ENCODE data around the gene RRP36. TPM values are rescaled to one million over a fixed set of nuclear protein-coding genes. Genes with fewer than 3 reads are reported as not detected.
"Not testable (repeated sequence)": the region's sequence is repeated elsewhere in the genome, so short reads cannot be mapped to it uniquely, and the experiment has no call there.

Gene RRP36
- total RNA-seq, 1 donor from 2014 or later: 40.7 TPM

- H3K9ac ChIP-seq (ENCODE audit: low read depth in 1 of 3, low read length in 3 of 3): peak overlapping the region in 1 of 3 donors; percentile 62
- H3K36me3 ChIP-seq (ENCODE audit: control insufficient read depth in 3 of 3, insufficient read depth in 3 of 3, low read length in 3 of 3): peaks cover 34 to 49% (median 46%) of the 10 kb centered on the region in 3 donors
- no peak overlapping the region for H3K4me3 ChIP-seq (ENCODE audit: low read length in 3 of 3)
- no peaks in the 10 kb centered on the region for H3K9me3 ChIP-seq (ENCODE audit: control insufficient read depth in 3 of 3, low read length in 3 of 3)
- H3K27ac ChIP-seq (ENCODE audit: low read depth, low read length): no peak overlapping the region
- H3K27me3 ChIP-seq (ENCODE audit: control insufficient read depth in 3 of 3, insufficient read depth in 3 of 3, low read length in 3 of 3): no peaks in the 10 kb centered on the region
- peaks cover 32 to 33% (median 33%) of the 10 kb centered on the region in 3 donors for H3K4me1 ChIP-seq (ENCODE audit: control insufficient read depth in 3 of 3, insufficient read depth in 3 of 3, low read length in 3 of 3)
Measured at GRCh38 chr6:43033496-43034189, 12.2 kb downstream of the RRP36 start.

DNA sequence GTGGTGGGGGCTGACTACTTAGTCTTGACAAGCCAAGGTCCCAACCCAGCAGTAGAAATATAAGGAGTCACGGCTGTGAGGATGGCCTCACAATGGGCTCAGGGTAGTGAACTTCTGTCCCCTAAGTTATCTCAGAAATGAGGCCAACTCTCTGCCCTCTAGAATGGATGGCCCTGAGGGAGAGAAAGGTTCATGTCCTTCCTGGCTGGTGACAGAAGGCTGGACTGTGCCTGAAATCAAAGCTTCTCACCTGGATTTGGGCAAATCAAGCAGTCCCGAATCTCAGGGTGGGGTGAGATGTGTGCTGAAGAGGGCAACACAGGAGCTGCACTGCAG, 12.7 kb downstream of the RRP36 start:
- Histone ChIP-seq H3K27me3 (ENCODE audit: control insufficient read depth in 3 of 3, insufficient read depth in 3 of 3, low read length in 3 of 3) (no peaks in the 10 kb centered on the region), H3K4me1 (ENCODE audit: control insufficient read depth in 3 of 3, insufficient read depth in 3 of 3, low read length in 3 of 3) (peaks cover 33 to 37% (median 36%) of the 10 kb centered on the region in 3 donors), H3K27ac (ENCODE audit: low read depth, low read length) (no peak overlapping the region), H3K9ac (ENCODE audit: low read depth in 1 of 3, low read length in 3 of 3) (peak overlapping the region in 1 of 3 donors; percentile 62), H3K9me3 (ENCODE audit: control insufficient read depth in 3 of 3, low read length in 3 of 3) (no peaks in the 10 kb centered on the region), H3K36me3 (ENCODE audit: control insufficient read depth in 3 of 3, insufficient read depth in 3 of 3, low read length in 3 of 3) (peaks cover 32 to 49% (median 44%) of the 10 kb centered on the region in 3 donors), H3K4me3 (ENCODE audit: low read length in 3 of 3) (no peak overlapping the region)

GRCh38 chr6:43035495-43036194, 14.2 kb downstream of the RRP36 start:
- no peaks in the 10 kb centered on the region for H3K9me3 ChIP-seq (ENCODE audit: control insufficient read depth in 3 of 3, low read length in 3 of 3)
- H3K27me3 ChIP-seq (ENCODE audit: control insufficient read depth in 3 of 3, insufficient read depth in 3 of 3, low read length in 3 of 3): no peaks in the 10 kb centered on the region
- peak overlapping the region; percentile 89 for H3K27ac ChIP-seq (ENCODE audit: low read depth, low read length)
- H3K9ac ChIP-seq (ENCODE audit: low read depth in 1 of 3, low read length in 3 of 3): peak overlapping the region; percentile 15 to 81 (median 62)
- peaks cover 30 to 40% (median 33%) of the 10 kb centered on the region in 3 donors for H3K4me1 ChIP-seq (ENCODE audit: control insufficient read depth in 3 of 3, insufficient read depth in 3 of 3, low read length in 3 of 3)
- H3K36me3 ChIP-seq (ENCODE audit: control insufficient read depth in 3 of 3, insufficient read depth in 3 of 3, low read length in 3 of 3): peaks cover 24 to 46% (median 43%) of the 10 kb centered on the region in 3 donors
- H3K4me3 ChIP-seq (ENCODE audit: low read length in 3 of 3): peak overlapping the region in 2 of 3 donors; percentile 41 to 52

DNA sequence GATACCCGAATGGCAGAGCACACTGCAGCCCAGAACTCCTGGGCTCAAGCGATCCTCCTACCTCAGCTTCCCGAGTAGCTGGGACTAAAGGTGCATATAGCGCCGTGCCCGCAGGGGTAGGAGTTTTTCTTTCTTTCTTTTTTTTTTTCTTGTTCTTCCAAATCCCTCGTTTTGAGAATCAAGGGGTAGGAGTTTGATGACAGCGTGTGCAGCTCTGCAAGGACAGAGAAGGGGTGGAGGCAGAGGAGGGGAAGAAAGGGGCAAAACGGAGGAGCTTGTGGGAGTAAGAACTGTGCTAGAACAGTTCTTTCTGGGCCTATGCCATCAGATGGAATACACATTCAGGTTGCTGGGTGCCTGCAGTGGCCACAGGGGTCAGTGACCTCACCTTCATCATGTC, 15.3 kb downstream of the RRP36 start:
- Histone ChIP-seq H3K9ac (ENCODE audit: low read depth in 1 of 3, low read length in 3 of 3) (peak overlapping the region in 1 of 3 donors; percentile 50), H3K4me3 (ENCODE audit: low read length in 3 of 3) (peak overlapping the region in 1 of 3 donors; percentile 13), H3K27me3 (ENCODE audit: control insufficient read depth in 3 of 3, insufficient read depth in 3 of 3, low read length in 3 of 3) (no peaks in the 10 kb centered on the region), H3K36me3 (ENCODE audit: control insufficient read depth in 3 of 3, insufficient read depth in 3 of 3, low read length in 3 of 3) (peaks cover 27 to 49% (median 47%) of the 10 kb centered on the region in 3 donors), H3K9me3 (ENCODE audit: control insufficient read depth in 3 of 3, low read length in 3 of 3) (no peaks in the 10 kb centered on the region), H3K4me1 (ENCODE audit: control insufficient read depth in 3 of 3, insufficient read depth in 3 of 3, low read length in 3 of 3) (peaks cover 30 to 40% (median 33%) of the 10 kb centered on the region in 3 donors), H3K27ac (ENCODE audit: low read depth, low read length) (peak overlapping the region; percentile 56)

- peak overlapping the region in 1 of 3 donors; percentile 50 for H3K9ac ChIP-seq (ENCODE audit: low read depth in 1 of 3, low read length in 3 of 3)
- no peaks in the 10 kb centered on the region for H3K27me3 ChIP-seq (ENCODE audit: control insufficient read depth in 3 of 3, insufficient read depth in 3 of 3, low read length in 3 of 3)
- no peaks in the 10 kb centered on the region for H3K9me3 ChIP-seq (ENCODE audit: control insufficient read depth in 3 of 3, low read length in 3 of 3)
- peaks cover 30 to 40% (median 33%) of the 10 kb centered on the region in 3 donors for H3K4me1 ChIP-seq (ENCODE audit: control insufficient read depth in 3 of 3, insufficient read depth in 3 of 3, low read length in 3 of 3)
- H3K27ac ChIP-seq (ENCODE audit: low read depth, low read length): peak overlapping the region; percentile 56
- peaks cover 27 to 48% (median 46%) of the 10 kb centered on the region in 3 donors for H3K36me3 ChIP-seq (ENCODE audit: control insufficient read depth in 3 of 3, insufficient read depth in 3 of 3, low read length in 3 of 3)
- no peak overlapping the region for H3K4me3 ChIP-seq (ENCODE audit: low read length in 3 of 3)
Measured at GRCh38 chr6:43037197-43037596, 15.8 kb downstream of the RRP36 start.

DNA sequence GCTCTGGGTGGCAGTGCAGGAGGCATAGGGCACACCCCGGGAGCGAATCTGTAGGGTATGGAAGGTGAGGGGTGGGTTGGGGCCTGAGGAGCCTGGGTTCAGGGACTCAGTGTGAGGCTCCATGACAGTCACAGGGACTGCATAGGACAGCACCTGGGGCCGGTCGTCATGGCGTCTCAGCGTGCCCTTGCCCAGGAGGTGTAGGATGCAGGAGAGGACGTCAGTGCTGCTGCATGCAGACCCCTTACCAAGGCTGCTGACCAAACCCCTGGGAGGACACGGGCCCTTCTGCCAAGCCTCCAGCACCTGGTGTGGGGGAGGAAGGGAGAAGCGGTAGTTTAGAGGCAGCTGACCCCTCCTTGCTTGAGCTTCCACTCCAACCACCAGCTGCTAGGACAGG, 16.3 kb downstream of the RRP36 start:
- H3K36me3 ChIP-seq (ENCODE audit: control insufficient read depth in 3 of 3, insufficient read depth in 3 of 3, low read length in 3 of 3): peaks cover 25 to 48% (median 46%) of the 10 kb centered on the region in 3 donors
- peak overlapping the region; percentile 56 for H3K27ac ChIP-seq (ENCODE audit: low read depth, low read length)

DNA sequence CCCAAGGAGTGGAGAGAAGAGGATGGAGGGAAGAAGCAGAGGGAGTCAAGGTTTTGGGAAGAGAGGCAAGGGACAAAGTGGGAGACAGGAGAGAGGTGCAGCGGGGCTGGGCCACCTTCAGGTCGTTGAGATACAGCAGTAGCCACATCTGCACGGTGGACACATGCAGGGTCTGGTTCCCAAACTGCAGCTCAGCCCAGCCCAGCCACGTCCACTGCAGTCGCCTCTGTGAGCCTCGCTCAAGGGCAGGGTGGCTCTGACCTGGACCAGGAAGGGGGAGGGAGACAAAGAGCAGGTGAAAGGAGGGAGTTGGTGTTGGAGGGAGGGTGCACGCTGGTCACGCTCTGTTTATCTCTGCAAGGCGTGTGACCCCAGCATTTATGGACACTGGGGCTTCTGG, 17.3 kb downstream of the RRP36 start:
- Histone ChIP-seq H3K4me1 (ENCODE audit: control insufficient read depth in 3 of 3, insufficient read depth in 3 of 3, low read length in 3 of 3) (peaks cover 30 to 40% (median 33%) of the 10 kb centered on the region in 3 donors), H3K36me3 (ENCODE audit: control insufficient read depth in 3 of 3, insufficient read depth in 3 of 3, low read length in 3 of 3) (peaks cover 30 to 54% (median 51%) of the 10 kb centered on the region in 3 donors), H3K9ac (ENCODE audit: low read depth in 1 of 3, low read length in 3 of 3) (no peak overlapping the region)

More for the DNA sequence above, 16.3 kb downstream of the RRP36 start:
- Histone ChIP-seq H3K9me3 (ENCODE audit: control insufficient read depth in 3 of 3, low read length in 3 of 3) (no peaks in the 10 kb centered on the region), H3K27me3 (ENCODE audit: control insufficient read depth in 3 of 3, insufficient read depth in 3 of 3, low read length in 3 of 3) (no peaks in the 10 kb centered on the region), H3K9ac (ENCODE audit: low read depth in 1 of 3, low read length in 3 of 3) (peak overlapping the region in 1 of 3 donors; percentile 16), H3K4me3 (ENCODE audit: low read length in 3 of 3) (no peak overlapping the region), H3K4me1 (ENCODE audit: control insufficient read depth in 3 of 3, insufficient read depth in 3 of 3, low read length in 3 of 3) (peaks cover 30 to 40% (median 33%) of the 10 kb centered on the region in 3 donors)

GRCh38 chr6:43040542-43041257, 19.3 kb downstream of the RRP36 start:
- Histone ChIP-seq H3K27me3 (ENCODE audit: control insufficient read depth in 3 of 3, insufficient read depth in 3 of 3, low read length in 3 of 3) (no peaks in the 10 kb centered on the region), H3K9ac (ENCODE audit: low read depth in 1 of 3, low read length in 3 of 3) (no peak overlapping the region), H3K9me3 (ENCODE audit: control insufficient read depth in 3 of 3, low read length in 3 of 3) (no peaks in the 10 kb centered on the region), H3K4me1 (ENCODE audit: control insufficient read depth in 3 of 3, insufficient read depth in 3 of 3, low read length in 3 of 3) (peaks cover 17 to 28% (median 20%) of the 10 kb centered on the region in 3 donors), H3K27ac (ENCODE audit: low read depth, low read length) (no peak overlapping the region), H3K4me3 (ENCODE audit: low read length in 3 of 3) (no peak overlapping the region), H3K36me3 (ENCODE audit: control insufficient read depth in 3 of 3, insufficient read depth in 3 of 3, low read length in 3 of 3) (peaks cover 26 to 65% (median 57%) of the 10 kb centered on the region in 3 donors)

More for the DNA sequence above, 17.3 kb downstream of the RRP36 start:
- no peaks in the 10 kb centered on the region for H3K27me3 ChIP-seq (ENCODE audit: control insufficient read depth in 3 of 3, insufficient read depth in 3 of 3, low read length in 3 of 3)
- H3K4me3 ChIP-seq (ENCODE audit: low read length in 3 of 3): no peak overlapping the region
- no peaks in the 10 kb centered on the region for H3K9me3 ChIP-seq (ENCODE audit: control insufficient read depth in 3 of 3, low read length in 3 of 3)
- no peak overlapping the region for H3K27ac ChIP-seq (ENCODE audit: low read depth, low read length)

DNA sequence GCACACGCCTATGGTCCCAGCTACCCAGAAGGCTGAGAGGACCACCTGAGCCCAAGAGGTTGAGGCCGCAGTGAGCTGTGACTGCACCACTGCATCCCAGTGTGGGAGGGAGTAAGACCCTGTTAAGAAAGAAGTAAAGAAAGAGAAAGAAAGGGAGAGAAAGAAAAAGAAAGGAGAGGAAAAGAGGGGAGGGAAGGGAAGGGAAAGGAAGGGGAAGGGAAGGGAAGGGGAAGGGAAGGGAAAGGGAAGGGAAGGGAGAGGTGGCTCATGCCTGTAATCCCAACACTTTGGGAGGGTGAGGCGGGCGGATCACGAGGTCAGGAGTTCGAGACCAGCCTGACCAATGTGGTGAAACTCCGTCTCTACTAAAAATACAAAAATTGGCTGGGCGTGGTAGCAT, 20.1 kb downstream of the RRP36 start:
- H3K9ac ChIP-seq (ENCODE audit: low read depth in 1 of 3, low read length in 3 of 3); H3K27me3 ChIP-seq (ENCODE audit: control insufficient read depth in 3 of 3, insufficient read depth in 3 of 3, low read length in 3 of 3); H3K4me3 ChIP-seq (ENCODE audit: low read length in 3 of 3); H3K9me3 ChIP-seq (ENCODE audit: control insufficient read depth in 3 of 3, low read length in 3 of 3); H3K27ac ChIP-seq (ENCODE audit: low read depth, low read length): not testable (repeated sequence)
- Histone ChIP-seq H3K36me3 (ENCODE audit: control insufficient read depth in 3 of 3, insufficient read depth in 3 of 3, low read length in 3 of 3) (peaks cover 27 to 72% (median 64%) of the 10 kb centered on the region in 3 donors), H3K4me1 (ENCODE audit: control insufficient read depth in 3 of 3, insufficient read depth in 3 of 3, low read length in 3 of 3) (peaks cover 14 to 27% (median 19%) of the 10 kb centered on the region in 3 donors)
